ENCODE data around the gene ACTR1B.

DNA sequence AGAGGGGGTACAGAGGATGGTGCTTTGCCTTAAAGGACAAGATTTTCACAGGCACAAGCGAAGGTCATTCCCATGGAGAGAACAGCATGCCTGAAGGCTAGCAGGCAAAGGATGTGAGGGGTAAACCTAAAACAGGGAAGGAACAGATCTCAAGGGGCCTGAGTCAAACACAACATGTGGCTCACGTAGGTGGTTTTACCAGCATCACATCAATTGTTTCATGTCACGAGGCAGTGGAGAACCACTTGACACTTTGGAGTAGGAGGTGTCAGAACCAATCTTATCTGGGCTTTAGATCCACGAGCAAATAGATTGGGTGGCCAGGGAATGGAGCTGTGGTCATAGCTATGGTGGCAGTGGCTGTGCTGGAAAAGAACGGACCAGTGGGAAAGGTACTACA is 9.5 kb downstream of the ACTR1B start:
- TF ChIP-seq, protein P1, sequence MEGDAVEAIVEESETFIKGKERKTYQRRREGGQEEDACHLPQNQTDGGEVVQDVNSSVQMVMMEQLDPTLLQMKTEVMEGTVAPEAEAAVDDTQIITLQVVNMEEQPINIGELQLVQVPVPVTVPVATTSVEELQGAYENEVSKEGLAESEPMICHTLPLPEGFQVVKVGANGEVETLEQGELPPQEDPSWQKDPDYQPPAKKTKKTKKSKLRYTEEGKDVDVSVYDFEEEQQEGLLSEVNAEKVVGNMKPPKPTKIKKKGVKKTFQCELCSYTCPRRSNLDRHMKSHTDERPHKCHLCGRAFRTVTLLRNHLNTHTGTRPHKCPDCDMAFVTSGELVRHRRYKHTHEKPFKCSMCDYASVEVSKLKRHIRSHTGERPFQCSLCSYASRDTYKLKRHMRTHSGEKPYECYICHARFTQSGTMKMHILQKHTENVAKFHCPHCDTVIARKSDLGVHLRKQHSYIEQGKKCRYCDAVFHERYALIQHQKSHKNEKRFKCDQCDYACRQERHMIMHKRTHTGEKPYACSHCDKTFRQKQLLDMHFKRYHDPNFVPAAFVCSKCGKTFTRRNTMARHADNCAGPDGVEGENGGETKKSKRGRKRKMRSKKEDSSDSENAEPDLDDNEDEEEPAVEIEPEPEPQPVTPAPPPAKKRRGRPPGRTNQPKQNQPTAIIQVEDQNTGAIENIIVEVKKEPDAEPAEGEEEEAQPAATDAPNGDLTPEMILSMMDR (IDR thresholded peaks at IDR 0.05; ENCODE audit: borderline replicate concordance, extremely low read depth, low read length, poor library complexity, severe bottlenecking), result no peak
- no peak for TF ChIP-seq EZH2 (IDR thresholded peaks at IDR 0.05; ENCODE audit: borderline replicate concordance, low read depth, low read length, severe bottlenecking)

Data from DND-41 (cell line).